ENCODE results near the gene G2E3. TPM values are rescaled to one million over a fixed set of nuclear protein-coding genes. Genes with fewer than 3 reads are reported as not detected.
"Not testable (repeated sequence)": the region's sequence is repeated elsewhere in the genome, so short reads cannot be mapped to it uniquely, and the experiment has no call there.

The G2E3 gene
- total RNA-seq, 1 experiment from 2014 or later = 51.5 TPM

DNA sequence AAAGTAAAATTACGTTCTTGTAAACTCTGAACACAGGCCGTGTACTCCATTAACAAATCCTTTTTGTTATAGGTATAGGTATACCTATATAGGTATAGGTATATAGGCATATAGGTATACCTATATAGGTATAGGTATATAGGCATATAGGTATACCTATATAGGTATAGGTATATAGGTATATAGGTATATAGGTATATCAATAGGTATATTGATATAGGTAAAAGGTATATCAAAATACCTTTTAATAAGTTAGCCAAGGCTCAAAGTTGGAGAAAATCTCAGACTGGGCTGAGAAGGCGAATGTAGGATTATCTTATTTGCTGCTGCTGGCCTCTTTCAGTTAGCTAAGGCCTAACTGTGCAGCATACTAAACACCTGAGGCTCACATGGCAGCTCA, 66.6 kb downstream of the G2E3 start:
- TF ChIP-seq EZH2 (IDR thresholded peaks at IDR 0.05; ENCODE audit: borderline replicate concordance, low read depth, low read length, poor library complexity, severe bottlenecking) = no peak
- TF ChIP-seq, protein P1, sequence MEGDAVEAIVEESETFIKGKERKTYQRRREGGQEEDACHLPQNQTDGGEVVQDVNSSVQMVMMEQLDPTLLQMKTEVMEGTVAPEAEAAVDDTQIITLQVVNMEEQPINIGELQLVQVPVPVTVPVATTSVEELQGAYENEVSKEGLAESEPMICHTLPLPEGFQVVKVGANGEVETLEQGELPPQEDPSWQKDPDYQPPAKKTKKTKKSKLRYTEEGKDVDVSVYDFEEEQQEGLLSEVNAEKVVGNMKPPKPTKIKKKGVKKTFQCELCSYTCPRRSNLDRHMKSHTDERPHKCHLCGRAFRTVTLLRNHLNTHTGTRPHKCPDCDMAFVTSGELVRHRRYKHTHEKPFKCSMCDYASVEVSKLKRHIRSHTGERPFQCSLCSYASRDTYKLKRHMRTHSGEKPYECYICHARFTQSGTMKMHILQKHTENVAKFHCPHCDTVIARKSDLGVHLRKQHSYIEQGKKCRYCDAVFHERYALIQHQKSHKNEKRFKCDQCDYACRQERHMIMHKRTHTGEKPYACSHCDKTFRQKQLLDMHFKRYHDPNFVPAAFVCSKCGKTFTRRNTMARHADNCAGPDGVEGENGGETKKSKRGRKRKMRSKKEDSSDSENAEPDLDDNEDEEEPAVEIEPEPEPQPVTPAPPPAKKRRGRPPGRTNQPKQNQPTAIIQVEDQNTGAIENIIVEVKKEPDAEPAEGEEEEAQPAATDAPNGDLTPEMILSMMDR (conservative IDR thresholded peaks at IDR 0.05; ENCODE audit: low read depth, low read length) = no peak
- CTCF ChIA-PET = no interaction called here
- no TSS peak for BruUV-seq (replicated peaks)
- H3K36me3 ChIP-seq (ENCODE audit: insufficient read depth, low read length, poor library complexity, severe bottlenecking) = peaks cover 5% of the 10 kb centered on the region
- no peak for DNase-seq (ENCODE audit: low spot score)
- no peak overlapping the region for H3K27ac ChIP-seq (ENCODE audit: low read depth, low read length, poor library complexity, severe bottlenecking)
- no peaks in the 10 kb centered on the region for H3K27me3 ChIP-seq (replicated peaks; ENCODE audit: insufficient read depth, low read depth, low read length, poor library complexity)
- POLR2A ChIA-PET (ENCODE audit: low non-redundant PET) = no interaction called here
- no peaks in the 10 kb centered on the region for H3K9me3 ChIP-seq (ENCODE audit: low read depth, low read length, poor library complexity, severe bottlenecking)
- H3K4me1 ChIP-seq (ENCODE audit: insufficient read depth, low read length, poor library complexity, severe bottlenecking) = peaks cover 6% of the 10 kb centered on the region
- H3K4me3 ChIP-seq (ENCODE audit: low read depth, low read length, poor library complexity, severe bottlenecking) = no peak overlapping the region
- intact Hi-C loops (cut with micrococcal nuclease; ENCODE audit: unreplicated experiment) = no loop called here

DNA sequence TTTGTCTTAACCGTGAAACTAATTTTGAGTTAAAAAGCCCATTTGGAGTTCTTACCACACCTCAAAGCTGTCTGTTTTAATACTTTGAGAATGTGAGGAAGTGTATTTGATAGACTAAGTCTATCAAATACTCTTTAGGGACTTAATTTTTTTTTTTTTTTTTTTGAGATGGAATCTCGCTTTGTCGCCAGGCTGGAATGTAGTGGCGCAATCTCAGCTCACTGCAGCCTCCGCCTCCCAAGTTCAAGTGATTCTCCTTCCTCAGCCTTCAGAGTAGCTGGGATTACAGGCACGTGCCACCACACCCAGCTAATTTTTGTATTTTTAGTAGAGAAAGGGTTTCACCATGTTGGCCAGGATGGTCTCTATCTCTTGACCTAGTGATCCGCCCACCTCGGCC, 70.5 kb downstream of the G2E3 start:
- H3K36me3 ChIP-seq (ENCODE audit: insufficient read depth, low read length, poor library complexity, severe bottlenecking) = peaks cover 23% of the 10 kb centered on the region
- CTCF ChIA-PET = interaction anchor here (0.6 kb wide), 1 partner anchor 983 kb away, joined by 3 read pairs; no protein-coding TSS in a partner anchor
- POLR2A ChIA-PET (ENCODE audit: low non-redundant PET); H3K9me3 ChIP-seq (ENCODE audit: low read depth, low read length, poor library complexity, severe bottlenecking); H3K27ac ChIP-seq (ENCODE audit: low read depth, low read length, poor library complexity, severe bottlenecking); intact Hi-C loops (cut with micrococcal nuclease; ENCODE audit: unreplicated experiment); H3K4me1 ChIP-seq (ENCODE audit: insufficient read depth, low read length, poor library complexity, severe bottlenecking); H3K27me3 ChIP-seq (replicated peaks; ENCODE audit: insufficient read depth, low read depth, low read length, poor library complexity); H3K4me3 ChIP-seq (ENCODE audit: low read depth, low read length, poor library complexity, severe bottlenecking); BruUV-seq (replicated peaks): not testable (repeated sequence)
- peak; percentile 40 for DNase-seq (ENCODE audit: low spot score)

DNA sequence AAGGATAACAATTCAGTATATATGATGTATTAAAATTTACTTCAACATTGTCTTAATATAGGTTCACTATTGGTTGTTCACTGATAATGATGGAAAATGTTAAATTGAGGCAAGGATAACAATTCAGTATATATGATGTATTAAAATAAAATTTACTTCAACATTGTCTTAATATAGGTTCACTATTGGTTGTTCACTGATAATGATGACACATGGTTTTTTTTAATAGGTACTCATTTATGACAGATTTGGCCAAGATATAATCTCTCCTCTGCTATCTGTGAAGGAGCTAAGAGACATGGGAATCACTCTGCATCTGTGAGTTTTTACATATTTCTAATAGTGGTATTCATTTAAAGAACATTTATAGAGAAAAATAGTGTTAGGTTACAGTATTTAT, 71.3 kb downstream of the G2E3 start:
- peaks cover 31% of the 10 kb centered on the region for H3K36me3 ChIP-seq (ENCODE audit: insufficient read depth, low read length, poor library complexity, severe bottlenecking)
- peaks cover 6% of the 10 kb centered on the region for H3K4me1 ChIP-seq (ENCODE audit: insufficient read depth, low read length, poor library complexity, severe bottlenecking)
- ChIA-PET POLR2A (ENCODE audit: low non-redundant PET) (no interaction called here), CTCF (no interaction called here)
- H3K27ac ChIP-seq (ENCODE audit: low read depth, low read length, poor library complexity, severe bottlenecking) = no peak overlapping the region
- H3K9me3 ChIP-seq (ENCODE audit: low read depth, low read length, poor library complexity, severe bottlenecking) = no peaks in the 10 kb centered on the region
- no peaks in the 10 kb centered on the region for H3K27me3 ChIP-seq (replicated peaks; ENCODE audit: insufficient read depth, low read depth, low read length, poor library complexity)
- intact Hi-C loops (cut with micrococcal nuclease; ENCODE audit: unreplicated experiment) = no loop called here
- no peak overlapping the region for H3K4me3 ChIP-seq (ENCODE audit: low read depth, low read length, poor library complexity, severe bottlenecking)
- no peak for DNase-seq (ENCODE audit: low spot score)
- BruUV-seq (replicated peaks) = no TSS peak
- TF ChIP-seq, protein P1 (conservative IDR thresholded peaks at IDR 0.05; ENCODE audit: low read depth, low read length) = no peak
- no peak for TF ChIP-seq EZH2 (IDR thresholded peaks at IDR 0.05; ENCODE audit: borderline replicate concordance, low read depth, low read length, poor library complexity, severe bottlenecking)

DNA sequence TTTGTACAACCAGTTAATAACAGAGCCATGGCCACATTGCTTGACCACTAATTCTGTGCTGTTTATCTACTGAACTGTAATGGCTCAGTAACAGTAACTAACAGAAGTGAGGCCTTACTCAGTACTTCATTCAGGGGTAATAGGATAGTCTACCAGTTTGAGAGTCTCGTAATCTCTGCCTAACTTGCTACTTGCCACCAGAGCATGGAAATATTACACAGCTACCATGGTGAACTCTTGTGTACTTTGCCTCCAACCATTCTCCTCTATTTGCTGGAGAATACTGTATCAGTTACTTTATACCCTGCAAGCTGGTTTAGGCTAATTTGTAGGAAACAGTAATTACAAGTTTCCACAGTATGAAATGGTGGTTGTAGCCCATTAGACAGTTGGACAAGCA, 73.8 kb downstream of the G2E3 start:
- no TSS peak for BruUV-seq (replicated peaks)
- no peak overlapping the region for H3K27ac ChIP-seq (ENCODE audit: low read depth, low read length, poor library complexity, severe bottlenecking)
- peaks cover 36% of the 10 kb centered on the region for H3K36me3 ChIP-seq (ENCODE audit: insufficient read depth, low read length, poor library complexity, severe bottlenecking)
- ChIA-PET POLR2A (ENCODE audit: low non-redundant PET) (no interaction called here), CTCF (no interaction called here)
- no peaks in the 10 kb centered on the region for H3K9me3 ChIP-seq (ENCODE audit: low read depth, low read length, poor library complexity, severe bottlenecking)
- H3K4me3 ChIP-seq (ENCODE audit: low read depth, low read length, poor library complexity, severe bottlenecking) = no peak overlapping the region
- TF ChIP-seq, protein P1 (conservative IDR thresholded peaks at IDR 0.05; ENCODE audit: low read depth, low read length) = no peak
- TF ChIP-seq EZH2 (IDR thresholded peaks at IDR 0.05; ENCODE audit: borderline replicate concordance, low read depth, low read length, poor library complexity, severe bottlenecking) = no peak
- H3K27me3 ChIP-seq (replicated peaks; ENCODE audit: insufficient read depth, low read depth, low read length, poor library complexity) = no peaks in the 10 kb centered on the region
- no peak for DNase-seq (ENCODE audit: low spot score)
- intact Hi-C loops (cut with micrococcal nuclease; ENCODE audit: unreplicated experiment) = no loop called here
- peaks cover 5% of the 10 kb centered on the region for H3K4me1 ChIP-seq (ENCODE audit: insufficient read depth, low read length, poor library complexity, severe bottlenecking)
